KMS-11 (cell line): ENCODE data around the gene PPP2R5D.

Experiments used
- H2AFZ ChIP-seq: fragments of 200-600 bp; sonication (generic); 2 replicates; pipeline ENCODE4 v1.6.1; 2016; ENCODE audit warnings: antibody characterized with exemption, mixed run types, low read depth
- H3K27ac ChIP-seq: fragments of 200-600 bp; sonication (generic); 2 replicates; pipeline ENCODE4 v1.6.1; 2016; ENCODE audit warnings: mild to moderate bottlenecking, mixed run types
- H3K27me3 ChIP-seq: fragments of 200-600 bp; sonication (generic); 2 replicates; pipeline ENCODE4 v1.6.1; 2017; ENCODE audit warnings: mild to moderate bottlenecking, low read depth, mixed run types, moderate library complexity; ENCODE audit not compliant: insufficient read depth
- H3K36me3 ChIP-seq: fragments of 200-600 bp; sonication (generic); 2 replicates; pipeline ENCODE4 v1.6.1; 2017; ENCODE audit warnings: mild to moderate bottlenecking, mixed run types; ENCODE audit not compliant: insufficient read depth
- H3K4me1 ChIP-seq: fragments of 200-600 bp; sonication (generic); 2 replicates; pipeline ENCODE4 v1.6.1; 2016; ENCODE audit warnings: mild to moderate bottlenecking, low read depth, mixed run types; ENCODE audit not compliant: poor library complexity, severe bottlenecking
- H3K4me2 ChIP-seq: fragments of 200-600 bp; sonication (generic); 2 replicates; pipeline ENCODE4 v1.7.0; 2016; ENCODE audit warnings: mild to moderate bottlenecking, mixed run types
- H3K4me3 ChIP-seq: fragments of 200-600 bp; sonication (generic); IDR thresholded peaks from 2 replicates; pipeline ENCODE4 v1.6.1; 2017; ENCODE audit warnings: low read depth, low read length, mixed read lengths; ENCODE audit not compliant: insufficient read depth
- H3K79me2 ChIP-seq: fragments of 200-600 bp; sonication (generic); 2 replicates; pipeline ENCODE4 v1.6.1; 2016; ENCODE audit warnings: low read depth, mixed run types; ENCODE audit not compliant: insufficient read depth
- H3K9ac ChIP-seq: fragments of 200-600 bp; sonication (generic); 2 replicates; pipeline ENCODE4 v1.6.1; 2016; ENCODE audit warnings: mild to moderate bottlenecking, mixed run types
- H4K20me1 ChIP-seq: fragments of 200-600 bp; sonication (generic); 2 replicates; pipeline ENCODE4 v1.6.1; 2016; ENCODE audit warnings: mild to moderate bottlenecking, mixed run types; ENCODE audit not compliant: insufficient read depth
- TF ChIP-seq, protein P1 (sequence below): fragments of 200-600 bp; sonication (generic); conservative IDR thresholded peaks from 2 replicates; pipeline ENCODE4 v1.6.1; 2017; ENCODE audit warnings: low read depth, mild to moderate bottlenecking, antibody characterized with exemption, low read length, moderate library complexity, mixed read lengths

Gene PPP2R5D

DNA sequence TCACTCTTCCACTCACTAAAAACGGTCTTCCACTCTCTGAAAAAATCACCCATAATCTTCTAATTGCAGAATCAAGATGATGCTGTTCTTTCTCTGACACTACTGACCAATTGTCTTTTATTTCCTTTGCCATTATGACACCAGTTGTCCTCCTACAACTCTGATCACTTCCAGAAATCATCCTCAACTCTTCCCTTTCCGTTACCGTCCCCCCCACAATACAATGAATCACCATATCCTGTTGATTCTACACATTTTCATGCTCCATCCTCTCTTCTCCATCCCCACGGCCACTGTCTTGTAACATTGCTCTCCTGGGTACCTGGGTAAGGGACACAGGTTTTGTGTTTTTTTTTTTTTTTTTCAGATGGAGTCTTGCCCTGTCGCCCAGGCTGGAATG is 2.5 kb upstream of the PPP2R5D start:
- Histone ChIP-seq H3K4me1 (peaks cover 20% of the 10 kb centered on the region), H3K79me2 (peaks cover 16% of the 10 kb centered on the region), H3K36me3 (no peaks in the 10 kb centered on the region), H2AFZ (no peak overlapping the region), H4K20me1 (no peaks in the 10 kb centered on the region), H3K4me3 (no peak overlapping the region), H3K4me2 (no peak overlapping the region), H3K9ac (no peak overlapping the region), H3K27me3 (no peaks in the 10 kb centered on the region), H3K27ac (no peak overlapping the region)
- TF ChIP-seq, protein P1, sequence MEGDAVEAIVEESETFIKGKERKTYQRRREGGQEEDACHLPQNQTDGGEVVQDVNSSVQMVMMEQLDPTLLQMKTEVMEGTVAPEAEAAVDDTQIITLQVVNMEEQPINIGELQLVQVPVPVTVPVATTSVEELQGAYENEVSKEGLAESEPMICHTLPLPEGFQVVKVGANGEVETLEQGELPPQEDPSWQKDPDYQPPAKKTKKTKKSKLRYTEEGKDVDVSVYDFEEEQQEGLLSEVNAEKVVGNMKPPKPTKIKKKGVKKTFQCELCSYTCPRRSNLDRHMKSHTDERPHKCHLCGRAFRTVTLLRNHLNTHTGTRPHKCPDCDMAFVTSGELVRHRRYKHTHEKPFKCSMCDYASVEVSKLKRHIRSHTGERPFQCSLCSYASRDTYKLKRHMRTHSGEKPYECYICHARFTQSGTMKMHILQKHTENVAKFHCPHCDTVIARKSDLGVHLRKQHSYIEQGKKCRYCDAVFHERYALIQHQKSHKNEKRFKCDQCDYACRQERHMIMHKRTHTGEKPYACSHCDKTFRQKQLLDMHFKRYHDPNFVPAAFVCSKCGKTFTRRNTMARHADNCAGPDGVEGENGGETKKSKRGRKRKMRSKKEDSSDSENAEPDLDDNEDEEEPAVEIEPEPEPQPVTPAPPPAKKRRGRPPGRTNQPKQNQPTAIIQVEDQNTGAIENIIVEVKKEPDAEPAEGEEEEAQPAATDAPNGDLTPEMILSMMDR: no peak

DNA sequence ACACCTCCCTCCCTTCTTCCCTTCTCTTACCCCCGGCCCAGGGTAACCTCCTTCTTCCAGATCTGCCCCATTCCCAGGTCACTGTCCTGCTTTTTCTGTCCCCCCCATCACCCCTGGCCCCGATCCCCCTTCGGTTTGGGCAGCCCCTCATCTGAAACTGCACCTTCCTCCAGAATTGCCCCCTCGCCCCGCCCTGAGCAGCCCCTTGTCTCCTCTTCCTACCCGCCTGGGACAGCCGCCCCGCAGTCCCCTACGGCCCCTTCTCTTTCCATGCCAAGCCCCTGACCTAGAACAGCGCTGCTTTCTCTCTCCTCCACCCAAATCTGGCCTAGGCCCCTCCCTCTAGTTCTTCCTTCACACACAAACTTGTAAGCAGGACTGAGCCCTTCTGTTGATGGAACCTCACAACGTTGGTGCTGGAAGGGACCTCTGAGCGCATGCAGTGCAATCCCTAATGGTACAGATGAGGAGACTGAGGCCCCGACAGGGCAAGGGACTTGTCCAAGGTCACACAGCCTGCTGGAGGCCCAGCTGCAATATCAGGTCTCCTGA is 630 bp downstream of the PPP2R5D start:
- Histone ChIP-seq H3K27ac (no peak overlapping the region), H2AFZ (peak overlapping the region; percentile 65), H4K20me1 (no peaks in the 10 kb centered on the region), H3K79me2 (0 out of 2 replicates have a peak, but pooled peaks cover 5% of the 10 kb centered on the region), H3K4me3 (no peak overlapping the region), H3K36me3 (no peaks in the 10 kb centered on the region), H3K4me1 (peaks cover 9% of the 10 kb centered on the region), H3K4me2 (peak overlapping the region; percentile 91), H3K9ac (peak overlapping the region; percentile 56; the same call in 1 of the 2 replicates), H3K27me3 (no peaks in the 10 kb centered on the region)
- TF ChIP-seq, protein P1: no peak

DNA sequence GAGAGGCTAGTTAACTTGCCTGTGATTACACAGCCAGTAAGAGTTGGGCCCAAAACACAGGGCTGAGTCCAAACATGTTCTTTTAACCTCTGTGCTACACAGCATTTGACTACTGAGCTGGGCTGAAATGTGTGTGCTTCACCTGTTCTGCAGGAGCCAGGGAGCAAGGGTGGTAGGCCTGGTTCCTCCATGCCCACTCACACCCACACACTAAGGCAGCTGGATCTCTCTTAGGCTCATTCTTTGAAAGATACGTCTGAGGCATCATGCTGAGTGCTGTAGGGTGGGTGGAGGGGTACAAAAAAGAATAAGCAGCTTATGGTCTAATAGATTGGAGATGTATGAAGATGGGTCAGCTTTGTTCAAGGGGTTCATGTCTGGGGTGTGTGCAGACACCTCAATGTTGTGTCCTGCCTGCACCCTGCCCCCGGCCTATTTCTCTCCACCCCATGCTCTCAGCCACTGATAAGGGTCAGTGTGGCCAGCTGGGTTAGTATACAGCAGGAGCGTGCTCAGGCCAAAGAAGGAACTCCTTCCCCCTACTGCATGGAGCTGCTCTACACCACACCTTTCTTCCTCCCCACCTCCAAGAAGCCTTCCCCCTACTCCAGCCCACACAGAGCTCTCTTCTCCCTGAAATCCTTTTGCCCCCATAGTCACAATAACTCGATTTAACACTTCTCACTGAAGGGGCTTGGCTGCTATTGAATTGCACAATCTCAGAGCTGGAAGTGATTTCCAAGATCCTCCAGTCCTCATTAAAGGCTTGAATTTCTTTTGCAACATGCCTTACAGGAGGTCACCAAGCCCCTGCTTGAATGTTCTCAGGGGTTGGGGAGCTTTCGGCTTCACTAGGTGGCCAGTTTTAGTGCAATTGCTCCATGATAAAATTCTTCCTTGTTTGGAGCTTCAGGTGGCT is 3.4 kb downstream of the PPP2R5D start:
- Histone ChIP-seq H3K4me1 (peaks cover 6% of the 10 kb centered on the region), H3K27me3 (no peaks in the 10 kb centered on the region), H3K4me3 (no peak overlapping the region), H3K36me3 (no peaks in the 10 kb centered on the region), H3K27ac (no peak overlapping the region), H3K9ac (no peak overlapping the region), H3K4me2 (no peak overlapping the region), H3K79me2 (0 out of 2 replicates have a peak, but pooled peaks cover 5% of the 10 kb centered on the region), H2AFZ (no peak overlapping the region), H4K20me1 (no peaks in the 10 kb centered on the region)
- TF ChIP-seq, protein P1: no peak

DNA sequence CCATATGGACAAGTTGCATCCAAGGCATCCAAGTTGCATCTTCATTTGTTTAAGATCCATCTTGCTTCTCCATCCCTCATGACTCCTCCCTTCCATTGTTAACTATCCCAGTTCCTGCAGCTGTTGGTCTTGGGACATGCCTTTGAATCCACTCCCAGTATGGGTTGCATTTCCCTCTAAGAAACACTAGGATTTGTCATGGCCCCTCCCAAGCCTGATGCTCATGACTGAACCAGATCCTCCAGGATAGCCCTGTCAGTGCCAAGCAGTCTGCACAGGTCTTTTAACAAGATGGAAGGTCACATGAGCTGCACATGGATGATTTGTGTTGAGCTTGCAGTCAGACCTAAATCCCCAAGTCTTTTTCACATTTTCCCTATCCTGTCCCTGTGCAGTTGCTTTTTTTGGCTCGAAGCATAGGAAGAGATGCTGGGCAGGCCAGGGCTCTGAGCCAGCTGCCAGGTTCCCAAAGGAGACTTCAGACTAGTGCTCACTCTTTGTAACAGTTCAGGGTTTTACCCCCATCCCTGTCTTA is 4.2 kb downstream of the PPP2R5D start:
- Histone ChIP-seq H4K20me1 (no peaks in the 10 kb centered on the region), H2AFZ (no peak overlapping the region), H3K9ac (no peak overlapping the region), H3K4me3 (no peak overlapping the region), H3K4me2 (no peak overlapping the region), H3K27me3 (no peaks in the 10 kb centered on the region), H3K4me1 (peaks cover 6% of the 10 kb centered on the region), H3K79me2 (0 out of 2 replicates have a peak, but pooled peaks cover 5% of the 10 kb centered on the region), H3K36me3 (no peaks in the 10 kb centered on the region), H3K27ac (no peak overlapping the region)
- TF ChIP-seq, protein P1: no peak
